PC-9 (cell line): ENCODE measurements around the gene MYBPHL.

Experiments used
- CTCF ChIP-seq: fragments of 200-600 bp; sonication (generic); conservative IDR thresholded peaks from 2 replicates; pipeline ENCODE4 v1.6.1; 2017; ENCODE audit warnings: mixed run types, antibody characterized with exemption, mild to moderate bottlenecking, moderate library complexity
- EZH2 ChIP-seq: fragments of 200-600 bp; sonication (generic); IDR thresholded peaks from 2 replicates; pipeline ENCODE4 v1.8.0; 2017; ENCODE audit warnings: antibody characterized with exemption, low read depth

- TF ChIP-seq CTCF (no peak), EZH2 (no peak)
Observed at GRCh38 chr1:109254621-109255096, 52.2 kb downstream of the MYBPHL start.
